Measurements from ENCODE around the gene ENTR1.

The ENTR1 gene

GRCh38 chr9:136371533-136371880 lies 38.9 kb downstream of the ENTR1 start:
- peaks cover 13% of the 10 kb centered on the region for H3K36me3 ChIP-seq (ENCODE audit: control insufficient read depth, insufficient read depth, low read length, severe bottlenecking)
- no peaks in the 10 kb centered on the region for H3K27me3 ChIP-seq (replicated peaks; ENCODE audit: control insufficient read depth, insufficient read depth, low read length)
- no peaks in the 10 kb centered on the region for H3K9me3 ChIP-seq (ENCODE audit: control insufficient read depth, low read length)
- H3K9ac ChIP-seq (ENCODE audit: low read length) = no peak overlapping the region
- H3K4me1 ChIP-seq (ENCODE audit: control insufficient read depth, insufficient read depth, low read length) = peaks cover 20% of the 10 kb centered on the region
- H3K4me3 ChIP-seq (ENCODE audit: low read length) = no peak overlapping the region
- DNase-seq (ENCODE audit: low read depth) = no peak

GRCh38 chr9:136370687-136371532 lies 39.5 kb downstream of the ENTR1 start:
- Histone ChIP-seq H3K9me3 (ENCODE audit: control insufficient read depth, low read length) (no peaks in the 10 kb centered on the region), H3K27me3 (replicated peaks; ENCODE audit: control insufficient read depth, insufficient read depth, low read length) (no peaks in the 10 kb centered on the region), H3K36me3 (ENCODE audit: control insufficient read depth, insufficient read depth, low read length, severe bottlenecking) (peaks cover 9% of the 10 kb centered on the region), H3K9ac (ENCODE audit: low read length) (no peak overlapping the region), H3K4me3 (ENCODE audit: low read length) (no peak overlapping the region), H3K4me1 (ENCODE audit: control insufficient read depth, insufficient read depth, low read length) (peaks cover 20% of the 10 kb centered on the region)
- DNase-seq (ENCODE audit: low read depth) = no peak

- H3K27me3 ChIP-seq (replicated peaks; ENCODE audit: control insufficient read depth, insufficient read depth, low read length) = no peaks in the 10 kb centered on the region
- no peak for DNase-seq (ENCODE audit: low read depth)
- H3K9ac ChIP-seq (ENCODE audit: low read length) = no peak overlapping the region
- H3K9me3 ChIP-seq (ENCODE audit: control insufficient read depth, low read length) = no peaks in the 10 kb centered on the region
- H3K4me1 ChIP-seq (ENCODE audit: control insufficient read depth, insufficient read depth, low read length) = peaks cover 20% of the 10 kb centered on the region
- peaks cover under 1% of the 10 kb centered on the region for H3K36me3 ChIP-seq (ENCODE audit: control insufficient read depth, insufficient read depth, low read length, severe bottlenecking)
- H3K4me3 ChIP-seq (ENCODE audit: low read length) = no peak overlapping the region
Observed at GRCh38 chr9:136370037-136370436, 40.4 kb downstream of the ENTR1 start.

- no peak for DNase-seq (ENCODE audit: low read depth)
- Histone ChIP-seq H3K36me3 (ENCODE audit: control insufficient read depth, insufficient read depth, low read length, severe bottlenecking) (no peaks in the 10 kb centered on the region), H3K4me1 (ENCODE audit: control insufficient read depth, insufficient read depth, low read length) (peaks cover 20% of the 10 kb centered on the region), H3K4me3 (ENCODE audit: low read length) (no peak overlapping the region), H3K27me3 (replicated peaks; ENCODE audit: control insufficient read depth, insufficient read depth, low read length) (no peaks in the 10 kb centered on the region), H3K9ac (ENCODE audit: low read length) (no peak overlapping the region), H3K9me3 (ENCODE audit: control insufficient read depth, low read length) (no peaks in the 10 kb centered on the region)
Observed at GRCh38 chr9:136368190-136368589, 42.2 kb downstream of the ENTR1 start.

- H3K4me3 ChIP-seq (ENCODE audit: low read length) = no peak overlapping the region
- H3K9me3 ChIP-seq (ENCODE audit: control insufficient read depth, low read length) = no peaks in the 10 kb centered on the region
- peaks cover 17% of the 10 kb centered on the region for H3K4me1 ChIP-seq (ENCODE audit: control insufficient read depth, insufficient read depth, low read length)
- no peaks in the 10 kb centered on the region for H3K27me3 ChIP-seq (replicated peaks; ENCODE audit: control insufficient read depth, insufficient read depth, low read length)
- H3K9ac ChIP-seq (ENCODE audit: low read length) = no peak overlapping the region
- H3K36me3 ChIP-seq (ENCODE audit: control insufficient read depth, insufficient read depth, low read length, severe bottlenecking) = no peaks in the 10 kb centered on the region
- DNase-seq (ENCODE audit: low read depth) = no peak
Observed at GRCh38 chr9:136367296-136368145, 42.9 kb downstream of the ENTR1 start.

- Histone ChIP-seq H3K9ac (ENCODE audit: low read length) (no peak overlapping the region), H3K9me3 (ENCODE audit: control insufficient read depth, low read length) (no peaks in the 10 kb centered on the region), H3K36me3 (ENCODE audit: control insufficient read depth, insufficient read depth, low read length, severe bottlenecking) (no peaks in the 10 kb centered on the region), H3K4me3 (ENCODE audit: low read length) (no peak overlapping the region), H3K27me3 (replicated peaks; ENCODE audit: control insufficient read depth, insufficient read depth, low read length) (no peaks in the 10 kb centered on the region), H3K4me1 (ENCODE audit: control insufficient read depth, insufficient read depth, low read length) (peaks cover 19% of the 10 kb centered on the region)
- no peak for DNase-seq (ENCODE audit: low read depth)
Observed at GRCh38 chr9:136366826-136367225, 43.6 kb downstream of the ENTR1 start.

- no peaks in the 10 kb centered on the region for H3K27me3 ChIP-seq (replicated peaks; ENCODE audit: control insufficient read depth, insufficient read depth, low read length)
- H3K36me3 ChIP-seq (ENCODE audit: control insufficient read depth, insufficient read depth, low read length, severe bottlenecking) = no peaks in the 10 kb centered on the region
- DNase-seq (ENCODE audit: low read depth) = no peak
- no peaks in the 10 kb centered on the region for H3K9me3 ChIP-seq (ENCODE audit: control insufficient read depth, low read length)
- no peak overlapping the region for H3K9ac ChIP-seq (ENCODE audit: low read length)
- peaks cover 24% of the 10 kb centered on the region for H3K4me1 ChIP-seq (ENCODE audit: control insufficient read depth, insufficient read depth, low read length)
- H3K4me3 ChIP-seq (ENCODE audit: low read length) = no peak overlapping the region
Observed at GRCh38 chr9:136365775-136366222, 44.6 kb downstream of the ENTR1 start.

- no peaks in the 10 kb centered on the region for H3K27me3 ChIP-seq (replicated peaks; ENCODE audit: control insufficient read depth, insufficient read depth, low read length)
- H3K4me1 ChIP-seq (ENCODE audit: control insufficient read depth, insufficient read depth, low read length) = peaks cover 26% of the 10 kb centered on the region
- no peaks in the 10 kb centered on the region for H3K36me3 ChIP-seq (ENCODE audit: control insufficient read depth, insufficient read depth, low read length, severe bottlenecking)
- no peaks in the 10 kb centered on the region for H3K9me3 ChIP-seq (ENCODE audit: control insufficient read depth, low read length)
- no peak overlapping the region for H3K9ac ChIP-seq (ENCODE audit: low read length)
- no peak for DNase-seq (ENCODE audit: low read depth)
- H3K4me3 ChIP-seq (ENCODE audit: low read length) = no peak overlapping the region
Observed at GRCh38 chr9:136364942-136365774, 45.3 kb downstream of the ENTR1 start.

- peaks cover 26% of the 10 kb centered on the region for H3K4me1 ChIP-seq (ENCODE audit: control insufficient read depth, insufficient read depth, low read length)
- H3K4me3 ChIP-seq (ENCODE audit: low read length) = peak overlapping the region; percentile 88
- no peaks in the 10 kb centered on the region for H3K27me3 ChIP-seq (replicated peaks; ENCODE audit: control insufficient read depth, insufficient read depth, low read length)
- peak overlapping the region; percentile 93 for H3K9ac ChIP-seq (ENCODE audit: low read length)
- no peaks in the 10 kb centered on the region for H3K9me3 ChIP-seq (ENCODE audit: control insufficient read depth, low read length)
- DNase-seq (ENCODE audit: low read depth) = no peak
- H3K36me3 ChIP-seq (ENCODE audit: control insufficient read depth, insufficient read depth, low read length, severe bottlenecking) = no peaks in the 10 kb centered on the region
Observed at GRCh38 chr9:136363949-136364748, 46.3 kb downstream of the ENTR1 start.

- DNase-seq (ENCODE audit: low read depth) = peak; percentile 98
- Histone ChIP-seq H3K36me3 (ENCODE audit: control insufficient read depth, insufficient read depth, low read length, severe bottlenecking) (no peaks in the 10 kb centered on the region), H3K4me1 (ENCODE audit: control insufficient read depth, insufficient read depth, low read length) (peaks cover 26% of the 10 kb centered on the region), H3K9me3 (ENCODE audit: control insufficient read depth, low read length) (no peaks in the 10 kb centered on the region), H3K4me3 (ENCODE audit: low read length) (peak within 1 kb of the TSS; percentile 88), H3K27me3 (replicated peaks; ENCODE audit: control insufficient read depth, insufficient read depth, low read length) (no peaks in the 10 kb centered on the region), H3K9ac (ENCODE audit: low read length) (peak within 1 kb of the TSS; percentile 93)
Observed at GRCh38 chr9:136363106-136363948, 47.1 kb downstream of the ENTR1 start, which contains the start of gene DNLZ. DNLZ (minus strand) TSS chr9:136363744; CDS start chr9:136363714, 30 bp downstream.

Measured in adipocyte (in vitro differentiated cells).